GM21360 (cell line): ENCODE measurements around the gene ZIC4.

Source experiments
- ATAC-seq: cut with Tn5 transposase; IDR thresholded peaks from one replicate; pipeline ENCODE4 v1.9.1; 2021; ENCODE audit warnings: mild to moderate bottlenecking, moderate library complexity; ENCODE audit not compliant: unreplicated experiment

The ZIC4 gene

DNA sequence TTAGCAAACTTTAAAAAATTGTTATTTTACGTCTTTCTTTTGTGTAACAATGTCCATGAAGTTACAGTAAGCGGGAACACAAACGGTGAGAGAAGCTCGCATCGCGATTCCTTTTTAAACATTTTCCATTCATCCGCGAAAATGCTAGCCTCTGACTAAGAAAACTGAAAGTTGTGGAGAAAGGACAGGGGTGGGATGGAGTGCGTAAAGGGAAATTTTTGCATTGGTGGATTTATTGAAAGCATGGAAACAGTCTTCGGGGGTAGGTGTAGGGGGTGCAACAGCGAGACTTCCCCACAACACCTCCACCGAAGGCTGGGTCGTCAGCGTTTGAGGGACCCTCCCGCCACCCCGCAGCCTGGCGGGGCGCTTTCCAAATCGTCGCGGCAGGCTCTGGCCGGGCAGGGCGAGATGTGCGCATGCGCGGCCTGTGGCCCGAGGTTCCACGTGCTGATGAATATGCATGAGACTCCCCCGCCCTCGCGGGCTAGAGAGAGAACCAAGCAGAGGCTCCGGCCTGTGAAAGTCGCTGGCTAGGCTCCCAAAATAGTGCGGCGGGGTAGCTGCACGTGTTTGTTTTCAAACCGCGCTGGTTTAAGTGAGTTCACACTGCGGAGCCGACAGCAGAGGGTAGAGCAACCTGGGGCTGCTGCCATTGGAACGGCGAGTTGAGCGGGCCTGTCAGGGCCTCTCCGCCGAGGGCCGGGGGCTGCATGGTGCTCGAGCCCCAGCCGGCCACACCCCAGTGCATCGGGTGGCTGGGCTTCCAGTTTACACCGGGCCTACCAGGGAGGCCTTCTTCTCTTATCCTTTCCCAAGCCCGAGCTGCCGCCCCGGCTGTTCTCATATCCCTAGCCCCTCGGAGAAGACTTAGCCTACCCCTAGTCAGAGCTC, 12.7 kb upstream of the ZIC4 start:
- ATAC-seq, result no peak

DNA sequence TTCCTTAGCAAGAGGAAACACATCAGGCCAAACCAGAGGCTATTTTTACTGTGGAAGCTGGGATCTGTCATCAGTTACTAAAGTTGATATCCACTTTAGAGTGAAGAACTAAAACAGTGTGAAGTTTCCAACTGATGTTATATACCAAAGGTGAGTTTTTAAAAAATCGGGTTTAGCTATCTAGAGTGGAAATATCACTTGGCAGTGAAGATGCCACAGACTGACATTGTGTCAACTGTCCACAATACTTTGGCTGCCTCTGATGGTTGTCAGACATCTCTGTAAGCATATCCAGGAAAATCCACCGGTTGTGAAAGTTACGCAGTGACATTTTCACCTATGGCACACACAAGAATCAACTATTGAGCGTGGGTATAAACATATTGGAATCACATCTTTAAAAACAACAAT, 12.0 kb upstream of the ZIC4 start:
- no peak for ATAC-seq

DNA sequence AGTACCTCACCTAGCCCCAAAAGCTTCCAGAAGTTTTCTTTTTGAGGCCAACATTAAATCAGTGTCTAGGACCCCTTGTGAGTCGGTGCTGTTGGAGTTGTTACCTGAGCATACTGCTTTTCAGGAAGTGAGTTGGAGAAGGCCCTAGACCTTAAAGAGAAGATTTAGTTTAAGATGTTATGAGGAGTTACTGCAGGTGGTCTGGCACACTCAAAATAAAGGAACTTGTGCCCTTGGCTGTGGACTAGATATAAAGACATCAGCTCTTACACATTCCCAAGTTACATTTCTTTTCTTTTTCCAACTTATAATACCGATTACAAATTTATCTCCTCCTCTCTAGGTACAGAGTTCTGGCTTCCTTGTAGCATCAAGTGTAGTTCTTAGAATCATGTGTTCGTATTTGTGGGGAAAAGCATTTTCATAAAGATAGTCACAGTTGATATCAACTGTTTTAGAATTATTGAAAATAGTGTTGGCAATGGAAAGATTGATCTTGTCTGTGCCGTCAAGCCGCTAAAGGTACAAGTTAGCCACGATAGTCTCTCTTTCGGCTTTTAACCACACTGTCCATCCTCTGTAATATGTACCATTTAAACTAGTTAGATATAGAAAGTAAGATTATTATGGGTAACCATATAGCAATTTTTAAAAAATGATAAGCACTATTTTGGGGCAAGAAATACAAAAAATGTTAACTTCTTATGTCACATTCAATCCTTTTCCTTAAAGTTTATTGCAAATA, 11.4 kb upstream of the ZIC4 start:
- ATAC-seq, result no peak

DNA sequence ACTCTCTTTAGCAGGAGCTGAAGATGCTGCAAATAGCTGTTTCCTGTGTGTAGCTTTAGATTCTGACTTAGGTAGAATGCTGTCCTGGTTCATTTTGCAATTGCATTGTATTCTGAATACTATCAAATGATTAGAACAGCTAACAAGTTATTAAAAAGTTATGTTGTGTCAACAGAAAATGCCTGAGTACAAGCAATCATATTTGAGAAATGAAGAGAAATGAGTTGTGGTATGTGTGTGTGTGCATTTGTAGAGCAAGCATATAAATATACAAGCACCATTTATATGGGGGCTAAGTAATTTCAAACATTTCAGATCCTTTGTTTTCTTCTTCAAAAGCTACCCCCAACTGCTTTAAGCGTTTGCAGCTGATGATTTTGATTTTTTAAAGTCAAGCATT, 10.6 kb upstream of the ZIC4 start:
- no peak for ATAC-seq

DNA sequence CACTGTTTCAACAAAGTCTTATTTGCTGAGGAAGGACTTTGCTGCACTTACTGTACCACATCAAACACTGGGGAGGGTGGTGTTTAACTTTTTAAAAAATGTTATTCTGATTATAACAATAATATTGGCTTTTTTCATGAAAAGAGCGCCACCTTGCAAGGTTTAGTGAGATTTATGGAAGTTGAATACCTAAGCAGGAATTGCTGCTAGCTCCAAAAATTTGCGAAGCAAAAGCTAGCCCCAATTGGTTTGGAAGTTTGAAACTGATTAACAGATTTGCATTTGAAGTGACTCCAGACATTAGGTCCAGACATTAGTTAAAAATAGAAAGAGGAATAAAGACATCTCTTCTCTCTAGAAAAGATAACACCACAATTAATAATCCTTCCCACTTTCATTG, 9.5 kb upstream of the ZIC4 start:
- no peak for ATAC-seq

DNA sequence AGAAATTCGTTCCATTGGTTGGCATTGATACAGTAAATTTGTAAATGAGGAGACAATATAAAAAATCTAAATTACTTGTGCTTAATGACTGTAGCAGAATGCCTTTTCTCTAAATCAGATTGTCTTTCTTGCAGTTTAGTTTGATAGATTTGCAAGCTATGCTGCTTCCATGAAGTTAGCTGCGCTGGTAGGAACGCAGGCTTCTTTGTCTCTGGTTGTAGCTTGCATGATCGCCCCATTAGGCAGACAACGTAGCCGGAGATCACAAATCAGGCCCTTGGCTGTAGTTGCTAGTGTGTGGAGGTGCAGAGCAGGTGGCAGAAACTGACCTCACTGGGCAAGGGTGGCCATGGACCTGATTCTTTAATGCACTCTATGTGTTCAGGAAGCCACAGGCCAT, 8.9 kb upstream of the ZIC4 start:
- ATAC-seq, result no peak

DNA sequence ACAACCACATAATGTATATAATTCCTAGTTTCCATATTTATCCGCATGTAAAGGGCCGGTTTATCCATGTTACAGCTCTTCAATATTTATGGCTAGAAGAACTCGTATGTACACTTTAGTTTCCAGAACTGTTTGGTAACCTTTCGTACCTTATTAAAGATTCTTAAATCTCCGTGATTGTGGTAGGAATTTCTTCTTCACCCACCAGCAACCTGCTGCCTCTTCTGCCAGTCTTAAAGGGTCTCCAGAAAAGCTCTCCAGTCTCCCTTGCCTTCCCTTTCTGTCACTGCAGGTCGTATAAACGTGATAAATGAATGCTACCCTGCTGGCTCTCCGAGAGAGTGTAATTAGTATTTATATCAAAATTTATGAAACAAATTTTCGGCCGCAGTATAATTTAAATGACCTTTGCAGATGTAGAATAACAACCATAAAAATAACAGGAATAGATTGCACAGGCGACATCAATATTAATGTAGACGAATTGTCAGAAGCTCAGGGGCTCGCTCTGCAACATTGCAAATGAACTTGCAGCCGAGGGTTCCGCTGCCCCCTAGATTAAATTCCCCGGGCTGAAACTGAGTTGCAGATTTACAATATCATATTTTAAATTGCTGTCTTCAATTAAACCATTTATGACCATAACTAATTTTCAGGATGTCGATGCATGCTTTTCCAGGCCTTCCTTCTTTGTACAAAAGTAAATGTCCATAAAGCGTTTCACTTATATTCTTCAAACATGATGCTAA, 8.2 kb upstream of the ZIC4 start:
- ATAC-seq, result no peak

DNA sequence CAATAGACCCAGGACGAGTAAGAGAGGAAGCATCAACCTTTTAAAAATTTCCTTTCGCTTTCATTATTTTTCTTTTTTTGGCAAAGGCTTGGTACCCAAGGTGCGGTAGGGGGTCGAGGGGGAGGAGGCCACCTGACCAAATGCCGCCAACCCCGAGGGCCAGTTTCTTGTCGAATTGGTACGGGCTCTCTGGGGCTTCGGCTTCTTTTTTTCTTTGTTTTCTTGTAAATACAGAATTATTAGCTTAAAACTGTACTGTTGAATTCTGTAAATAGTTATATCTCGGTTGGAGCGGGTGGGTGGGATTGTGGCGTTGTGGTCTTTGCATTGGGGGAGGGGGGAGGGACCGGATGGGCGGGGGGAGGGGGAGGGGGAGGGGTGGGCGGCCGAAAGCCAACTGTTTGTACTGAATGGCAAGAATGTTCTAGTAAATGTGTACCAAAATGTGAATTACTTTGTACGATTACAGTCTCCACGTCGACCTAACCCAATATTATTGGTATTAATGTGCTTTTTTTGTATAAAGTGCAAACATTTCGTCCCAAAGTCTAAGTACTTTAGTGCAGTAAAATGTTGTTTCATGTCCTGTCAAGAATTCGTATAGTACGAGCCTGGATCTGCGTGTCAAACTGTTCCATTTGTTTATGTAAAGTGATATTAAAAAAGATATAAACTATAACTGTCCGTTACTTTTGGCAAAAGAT, 7.5 kb upstream of the ZIC4 start:
- no peak for ATAC-seq

DNA sequence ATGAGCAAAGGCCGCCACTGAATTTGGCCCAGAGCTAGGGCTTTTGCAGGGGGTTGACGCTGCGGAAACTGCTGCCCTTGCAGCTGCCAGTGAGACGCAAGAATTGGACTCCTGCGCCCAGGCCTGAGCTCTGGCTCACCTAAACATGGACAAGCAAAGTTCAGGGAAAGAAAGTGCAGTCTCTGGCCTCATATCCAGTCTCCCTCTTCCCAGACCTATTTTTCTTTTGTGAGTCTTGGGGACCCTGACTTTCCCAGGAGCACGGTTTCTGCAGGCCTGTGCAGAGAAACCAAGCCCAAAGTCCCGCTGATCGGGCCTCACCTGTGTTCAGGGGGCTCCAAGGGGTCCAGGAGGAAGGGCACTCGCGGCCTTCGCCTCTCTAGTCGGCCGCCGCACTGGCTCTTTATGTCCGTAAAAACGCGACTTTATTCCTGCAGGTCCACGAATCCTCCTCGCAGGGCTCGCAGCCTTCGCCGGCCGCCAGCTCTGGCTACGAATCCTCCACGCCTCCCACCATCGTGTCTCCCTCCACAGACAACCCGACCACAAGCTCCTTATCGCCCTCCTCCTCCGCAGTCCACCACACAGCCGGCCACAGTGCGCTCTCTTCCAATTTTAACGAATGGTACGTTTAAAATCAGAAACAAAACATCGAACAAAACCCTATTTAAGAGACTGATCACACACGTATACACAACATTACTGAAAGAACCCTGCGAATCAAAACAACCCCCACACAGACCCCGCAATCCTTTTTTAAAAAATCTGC, 6.8 kb upstream of the ZIC4 start:
- ATAC-seq, result no peak

DNA sequence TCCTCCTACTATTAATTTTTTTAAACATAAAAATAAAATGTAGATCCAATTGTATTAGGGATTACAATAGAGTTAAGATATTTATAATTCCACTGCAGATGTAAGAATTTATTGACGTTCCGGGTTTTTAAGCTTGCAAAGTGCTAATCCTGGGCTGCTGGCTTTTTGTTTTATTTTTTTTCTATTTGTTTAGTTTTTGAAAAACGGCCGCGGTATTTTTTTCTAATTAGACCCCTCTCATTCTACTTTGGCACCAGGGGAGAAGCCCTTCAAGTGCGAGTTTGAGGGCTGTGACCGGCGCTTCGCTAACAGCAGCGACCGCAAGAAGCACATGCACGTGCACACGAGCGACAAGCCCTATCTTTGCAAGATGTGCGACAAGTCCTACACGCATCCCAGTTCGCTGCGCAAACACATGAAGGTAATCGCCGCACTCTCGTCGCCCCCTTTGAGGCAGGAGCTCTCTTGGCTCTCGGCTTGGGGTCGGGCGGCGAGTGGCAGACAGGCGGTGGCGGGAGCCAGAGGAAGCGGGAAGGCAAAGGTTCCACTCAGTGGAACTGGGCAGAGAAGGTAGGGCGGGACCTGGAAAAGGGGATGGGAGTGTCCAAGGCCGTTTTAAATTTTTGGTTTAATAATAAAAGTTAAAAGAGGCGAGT, 6.0 kb upstream of the ZIC4 start:
- ATAC-seq, result no peak

DNA sequence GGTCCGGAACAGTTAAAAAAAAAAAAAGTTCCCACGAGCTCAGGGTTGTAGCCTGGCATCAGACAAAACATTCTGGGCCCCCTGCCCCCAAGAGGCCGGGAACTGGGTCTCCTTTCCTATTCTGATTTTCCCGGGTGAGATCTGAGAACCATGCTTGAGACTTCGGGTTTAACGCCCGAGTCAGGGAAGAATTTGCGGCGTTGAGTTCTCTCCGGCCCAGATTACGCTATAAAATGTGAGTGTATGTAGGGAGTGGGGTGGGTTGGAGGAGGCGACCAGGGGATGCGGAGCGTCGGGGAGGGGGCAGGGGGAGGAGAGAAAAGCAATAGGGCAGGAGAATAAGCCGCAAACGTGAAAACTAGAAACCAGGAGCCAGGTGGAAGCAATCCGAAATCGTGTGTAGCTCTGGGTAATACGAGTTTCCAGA, 5.5 kb upstream of the ZIC4 start:
- no peak for ATAC-seq

DNA sequence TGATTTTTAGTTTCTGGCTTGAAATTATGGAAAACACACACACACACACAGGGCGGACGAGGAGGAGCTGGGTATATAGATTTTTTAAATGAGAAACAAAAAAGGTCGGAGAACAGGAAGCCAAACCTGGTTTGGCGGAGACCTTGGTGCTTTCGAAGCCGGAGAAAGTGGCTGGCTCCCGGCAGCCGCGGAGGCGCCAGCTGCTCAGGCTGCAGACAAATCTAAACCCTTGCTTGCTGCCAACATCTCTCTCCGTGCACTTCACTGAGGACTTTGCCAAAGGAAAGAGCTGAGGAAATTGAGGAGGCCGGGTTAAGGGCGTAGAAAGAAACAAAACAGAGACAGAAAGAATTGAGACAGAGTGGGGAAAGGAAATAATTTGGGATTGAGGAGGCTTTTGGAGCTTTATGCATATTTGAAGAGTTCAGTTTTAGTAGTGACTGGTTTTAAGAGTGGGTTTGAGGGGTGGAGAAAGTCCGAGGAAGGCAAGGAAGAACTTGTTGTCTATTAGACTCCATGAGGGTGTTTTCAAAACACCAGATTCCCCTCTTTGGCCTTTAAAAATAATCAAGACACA, 5.0 kb upstream of the ZIC4 start:
- no peak for ATAC-seq

DNA sequence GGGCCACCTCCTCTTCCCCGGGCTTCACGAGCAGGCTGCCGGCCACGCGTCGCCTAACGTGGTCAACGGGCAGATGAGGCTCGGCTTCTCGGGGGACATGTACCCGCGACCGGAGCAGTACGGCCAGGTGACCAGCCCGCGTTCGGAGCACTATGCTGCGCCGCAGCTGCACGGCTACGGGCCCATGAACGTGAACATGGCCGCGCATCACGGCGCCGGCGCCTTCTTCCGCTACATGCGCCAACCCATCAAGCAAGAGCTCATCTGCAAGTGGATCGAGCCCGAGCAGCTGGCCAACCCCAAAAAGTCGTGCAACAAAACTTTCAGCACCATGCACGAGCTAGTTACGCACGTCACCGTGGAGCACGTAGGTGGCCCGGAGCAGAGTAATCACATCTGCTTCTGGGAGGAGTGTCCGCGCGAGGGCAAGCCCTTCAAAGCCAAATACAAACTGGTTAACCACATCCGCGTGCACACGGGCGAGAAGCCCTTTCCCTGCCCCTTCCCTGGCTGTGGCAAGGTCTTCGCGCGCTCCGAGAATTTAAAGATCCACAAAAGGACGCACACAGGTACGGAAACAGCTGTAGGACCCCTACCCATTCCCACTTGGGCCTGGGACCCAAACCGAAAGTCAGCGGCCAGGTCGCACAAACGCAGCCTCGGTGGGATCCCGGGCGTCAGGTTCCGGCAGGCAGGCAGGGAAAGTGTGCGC, 4.3 kb upstream of the ZIC4 start:
- ATAC-seq, result no peak

DNA sequence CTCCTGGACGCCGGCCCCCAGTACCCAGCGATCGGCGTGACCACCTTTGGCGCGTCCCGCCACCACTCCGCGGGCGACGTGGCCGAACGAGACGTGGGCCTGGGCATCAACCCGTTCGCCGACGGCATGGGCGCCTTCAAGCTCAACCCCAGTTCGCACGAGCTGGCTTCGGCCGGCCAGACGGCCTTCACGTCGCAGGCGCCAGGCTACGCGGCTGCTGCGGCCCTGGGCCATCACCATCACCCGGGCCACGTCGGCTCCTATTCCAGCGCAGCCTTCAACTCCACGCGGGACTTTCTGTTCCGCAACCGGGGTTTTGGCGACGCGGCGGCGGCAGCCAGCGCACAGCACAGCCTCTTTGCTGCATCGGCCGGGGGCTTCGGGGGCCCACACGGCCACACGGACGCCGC, 3.8 kb upstream of the ZIC4 start:
- ATAC-seq, result no peak

DNA sequence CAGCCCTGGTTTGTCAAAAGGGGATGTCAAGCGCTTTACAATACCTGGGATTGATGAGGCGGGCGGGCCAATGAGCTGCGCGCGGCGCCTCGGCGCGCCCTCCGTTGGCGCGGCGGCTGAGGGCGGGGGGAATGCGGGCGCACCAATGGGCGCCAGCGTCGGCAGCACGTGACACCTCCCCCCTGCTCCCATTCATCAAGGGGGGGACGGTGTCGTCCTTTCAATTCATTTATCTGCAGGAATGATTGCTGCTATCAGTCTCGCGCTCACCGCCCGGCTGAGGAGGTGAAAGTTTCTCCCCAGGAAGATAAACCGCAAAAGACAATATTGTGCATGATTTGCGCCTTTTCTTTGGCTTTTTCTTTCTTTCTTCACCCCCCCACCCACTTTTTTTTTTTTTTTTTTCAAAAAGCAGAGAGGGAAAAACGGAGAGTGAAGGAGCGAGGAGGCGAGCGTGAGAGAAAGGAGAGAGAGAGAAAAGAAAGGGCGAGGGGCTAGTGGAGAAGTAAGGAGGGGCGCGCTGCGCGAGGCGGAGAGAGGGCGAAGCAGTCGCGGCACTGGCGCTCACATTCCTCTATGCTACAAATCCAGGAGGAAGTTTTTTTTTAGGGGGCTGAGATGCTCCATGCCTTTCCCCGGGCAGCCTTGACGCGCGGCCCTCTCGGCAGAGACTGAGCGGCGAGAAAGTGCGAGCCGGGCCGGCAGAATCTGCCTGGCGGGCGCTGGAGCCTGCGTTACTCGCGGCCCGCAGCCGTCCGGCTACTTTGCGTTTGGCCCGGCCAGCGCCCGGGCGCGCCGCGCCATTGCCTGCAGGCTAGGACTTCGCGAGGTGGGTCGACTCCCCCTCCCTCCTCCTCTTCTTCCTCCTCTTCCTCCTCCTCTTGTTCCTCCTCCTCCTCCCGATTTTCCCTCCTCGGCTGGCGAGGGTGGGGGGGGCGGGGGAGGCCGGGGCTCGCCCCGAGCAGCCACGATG, 3.1 kb upstream of the ZIC4 start, which contains the start of gene ZIC1:
TSS of gene ZIC1 (plus strand) at position 223 of the 973 bp plus-strand sequence. CDS start at position 971, 748 bp downstream.
- ATAC-seq, result no peak

DNA sequence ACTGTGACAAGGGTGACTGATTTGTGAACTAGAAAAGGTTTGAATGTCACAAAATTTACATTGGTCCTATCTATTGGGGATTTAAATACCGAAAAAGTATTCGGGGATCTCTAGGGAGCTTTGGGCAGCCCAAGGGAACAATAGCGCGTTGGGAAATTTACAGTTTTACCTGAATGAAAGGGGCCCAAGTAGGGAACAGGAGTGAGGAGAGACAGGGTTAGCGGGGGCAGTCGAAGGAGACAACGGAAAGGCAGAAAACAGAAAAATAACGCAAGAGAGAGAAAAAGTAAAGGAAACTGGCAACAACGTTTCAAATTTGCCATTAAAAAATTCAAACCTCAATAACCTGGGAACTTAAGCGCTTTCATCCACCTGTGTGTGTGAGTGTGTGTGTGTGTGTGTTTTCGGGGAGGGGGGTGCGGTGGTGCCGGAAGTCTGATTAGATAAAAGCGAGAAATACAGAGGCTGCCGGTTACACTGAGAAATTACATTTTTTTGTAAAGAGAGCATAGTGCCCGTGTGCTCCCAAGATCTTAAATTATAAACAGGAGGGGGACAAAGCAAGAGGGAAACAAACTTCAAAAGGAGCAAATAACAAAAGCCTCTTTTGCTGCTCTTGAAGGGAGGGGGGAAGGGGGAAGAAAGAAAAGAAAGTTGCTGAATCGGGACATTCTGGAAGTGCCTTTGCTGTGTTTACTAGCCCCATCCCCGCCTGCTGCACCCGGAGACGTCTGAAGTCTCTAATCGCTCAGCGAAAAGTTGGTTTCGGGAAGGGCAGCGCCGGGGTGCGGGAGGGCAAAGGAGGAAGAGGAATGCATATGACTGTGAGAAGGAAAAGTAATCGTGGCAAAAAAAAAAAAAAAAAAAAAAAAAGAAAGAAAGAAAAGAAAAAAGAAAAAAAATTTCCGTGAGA, 2.1 kb upstream of the ZIC4 start:
- ATAC-seq, result no peak
